ENCODE results near the gene LONRF2. TPM values are rescaled to one million over a fixed set of nuclear protein-coding genes. Genes with fewer than 3 reads are reported as not detected.

Gene LONRF2
- total RNA-seq, 4 donors from 2014 or later = 0.38 to 2.6 (median 1.1) TPM

- peak in 1 of 2 donors; percentile 75 for DNase-seq (ENCODE audit: low spot score in 2 of 2)
- no peak for TF ChIP-seq POLR2A (IDR thresholded peaks at IDR 0.05)
- no peak for TF ChIP-seq CTCF (IDR thresholded peaks at IDR 0.05)
- intact Hi-C loops (cut with DNase I; ENCODE audit: low total_unique reads) = no loop called here
- no peak overlapping the region for H3K4me3 ChIP-seq (ENCODE audit: low read depth, poor library complexity, severe bottlenecking)
- 92 to 94% methylated on average over 9 of the region's 9 CpGs for WGBS, 2 donors
These were observed 28.2 kb downstream of the LONRF2 start for GRCh38 chr2:100294162-100294497.

GRCh38 chr2:100293341-100294161, 28.8 kb downstream of the LONRF2 start:
- 89 to 96% methylated on average over 9 of the region's 9 CpGs for WGBS, 2 donors
- DNase-seq (ENCODE audit: low spot score in 2 of 2) = no peak
- intact Hi-C loops (cut with DNase I; ENCODE audit: low total_unique reads) = no loop called here
- TF ChIP-seq CTCF (IDR thresholded peaks at IDR 0.05) (no peak), POLR2A (IDR thresholded peaks at IDR 0.05) (no peak)
- no peak overlapping the region for H3K4me3 ChIP-seq (ENCODE audit: low read depth, poor library complexity, severe bottlenecking)

GRCh38 chr2:100292022-100292580, 30.2 kb downstream of the LONRF2 start:
- DNase-seq (ENCODE audit: low spot score in 2 of 2) = no peak
- WGBS, 2 donors = 34 to 42% methylated on average over 4 of the region's 4 CpGs
- H3K4me3 ChIP-seq (ENCODE audit: low read depth, poor library complexity, severe bottlenecking) = no peak overlapping the region
- TF ChIP-seq POLR2A (IDR thresholded peaks at IDR 0.05) = no peak
- TF ChIP-seq CTCF (IDR thresholded peaks at IDR 0.05) = no peak
- intact Hi-C loops (cut with DNase I; ENCODE audit: low total_unique reads) = no loop called here

- 53 to 60% methylated on average over 13 of the region's 13 CpGs for WGBS, 2 donors
- no peak overlapping the region for H3K4me3 ChIP-seq (ENCODE audit: low read depth, poor library complexity, severe bottlenecking)
- no peak for DNase-seq (ENCODE audit: low spot score in 2 of 2)
- intact Hi-C loops (cut with DNase I; ENCODE audit: low total_unique reads) = no loop called here
- TF ChIP-seq POLR2A (IDR thresholded peaks at IDR 0.05) (no peak), CTCF (IDR thresholded peaks at IDR 0.05) (no peak)
These were observed 30.9 kb downstream of the LONRF2 start for GRCh38 chr2:100291152-100291970.

GRCh38 chr2:100290718-100291151, 31.6 kb downstream of the LONRF2 start:
- WGBS, 2 donors = 57 to 59% methylated on average over 7 of the region's 7 CpGs
- intact Hi-C loops (cut with DNase I; ENCODE audit: low total_unique reads) = no loop called here
- TF ChIP-seq CTCF (IDR thresholded peaks at IDR 0.05) (no peak), POLR2A (IDR thresholded peaks at IDR 0.05) (no peak)
- H3K4me3 ChIP-seq (ENCODE audit: low read depth, poor library complexity, severe bottlenecking) = no peak overlapping the region
- no peak for DNase-seq (ENCODE audit: low spot score in 2 of 2)
